Measurements from ENCODE around the gene THAP4.

- TF ChIP-seq, protein P1, sequence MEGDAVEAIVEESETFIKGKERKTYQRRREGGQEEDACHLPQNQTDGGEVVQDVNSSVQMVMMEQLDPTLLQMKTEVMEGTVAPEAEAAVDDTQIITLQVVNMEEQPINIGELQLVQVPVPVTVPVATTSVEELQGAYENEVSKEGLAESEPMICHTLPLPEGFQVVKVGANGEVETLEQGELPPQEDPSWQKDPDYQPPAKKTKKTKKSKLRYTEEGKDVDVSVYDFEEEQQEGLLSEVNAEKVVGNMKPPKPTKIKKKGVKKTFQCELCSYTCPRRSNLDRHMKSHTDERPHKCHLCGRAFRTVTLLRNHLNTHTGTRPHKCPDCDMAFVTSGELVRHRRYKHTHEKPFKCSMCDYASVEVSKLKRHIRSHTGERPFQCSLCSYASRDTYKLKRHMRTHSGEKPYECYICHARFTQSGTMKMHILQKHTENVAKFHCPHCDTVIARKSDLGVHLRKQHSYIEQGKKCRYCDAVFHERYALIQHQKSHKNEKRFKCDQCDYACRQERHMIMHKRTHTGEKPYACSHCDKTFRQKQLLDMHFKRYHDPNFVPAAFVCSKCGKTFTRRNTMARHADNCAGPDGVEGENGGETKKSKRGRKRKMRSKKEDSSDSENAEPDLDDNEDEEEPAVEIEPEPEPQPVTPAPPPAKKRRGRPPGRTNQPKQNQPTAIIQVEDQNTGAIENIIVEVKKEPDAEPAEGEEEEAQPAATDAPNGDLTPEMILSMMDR (optimal IDR thresholded peaks at IDR 0.05 in 1 of 3, IDR thresholded peaks at IDR 0.05 in 1 of 3, conservative IDR thresholded peaks at IDR 0.05 in 1 of 3; ENCODE audit: extremely low read depth in 1 of 3, insufficient read depth in 2 of 3, low read length in 3 of 3): no peak
- TF ChIP-seq EZH2 (IDR thresholded peaks at IDR 0.05; ENCODE audit: low read length): no peak
These were observed 17.6 kb upstream of the THAP4 start for GRCh38 chr2:241654551-241654950.

Measured in keratinocyte (primary cell).